Epithelial cell of esophagus (primary cell): Measurements from ENCODE around the gene NOTCH2.

Source experiments
- DNase-seq: peaks from one replicate; pipeline ENCODE4 v3.0.0; 2010; ENCODE audit warnings: low read depth
- H3K4me3 ChIP-seq: 2 replicates; pipeline ENCODE4 v1.5.1; 2011; ENCODE audit warnings: mild to moderate bottlenecking, low read length, control low read depth
- CTCF ChIP-seq: IDR thresholded peaks from 2 replicates; pipeline ENCODE4 v1.5.1; 2011; ENCODE audit warnings: low read depth, mild to moderate bottlenecking, low read length, control low read depth, inconsistent platforms; ENCODE audit not compliant: insufficient read depth; ENCODE audit errors: missing control alignments

Gene NOTCH2

GRCh38 chr1:119966681-119967080, 102.8 kb downstream of the NOTCH2 start:
- DNase-seq, result no peak
- TF ChIP-seq CTCF, result no peak
- H3K4me3 ChIP-seq, result no peak overlapping the region

DNA sequence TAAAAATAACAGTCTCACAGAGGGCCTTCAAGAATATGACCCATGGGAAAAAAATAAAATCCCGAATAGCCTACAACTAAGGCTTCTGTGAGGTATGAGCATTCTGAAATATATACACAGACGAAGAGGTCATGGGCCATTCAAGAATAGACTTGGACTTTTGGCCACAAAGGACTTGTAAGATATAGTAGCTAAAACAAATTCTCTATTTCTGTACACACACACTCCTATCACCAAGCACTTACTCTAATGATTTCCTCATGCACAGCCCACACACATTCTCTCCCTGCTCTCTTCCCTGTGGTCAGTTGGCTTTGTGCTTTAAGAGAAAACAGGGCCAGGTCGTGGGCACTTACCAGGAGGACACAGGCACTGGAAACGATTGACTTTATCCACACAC, 103.4 kb downstream of the NOTCH2 start:
- no peak overlapping the region for H3K4me3 ChIP-seq
- DNase-seq, result no peak
- TF ChIP-seq CTCF, result no peak

- no peak for DNase-seq
- no peak overlapping the region for H3K4me3 ChIP-seq
- TF ChIP-seq CTCF, result no peak
Measured at GRCh38 chr1:119964673-119965363, 104.6 kb downstream of the NOTCH2 start.

DNA sequence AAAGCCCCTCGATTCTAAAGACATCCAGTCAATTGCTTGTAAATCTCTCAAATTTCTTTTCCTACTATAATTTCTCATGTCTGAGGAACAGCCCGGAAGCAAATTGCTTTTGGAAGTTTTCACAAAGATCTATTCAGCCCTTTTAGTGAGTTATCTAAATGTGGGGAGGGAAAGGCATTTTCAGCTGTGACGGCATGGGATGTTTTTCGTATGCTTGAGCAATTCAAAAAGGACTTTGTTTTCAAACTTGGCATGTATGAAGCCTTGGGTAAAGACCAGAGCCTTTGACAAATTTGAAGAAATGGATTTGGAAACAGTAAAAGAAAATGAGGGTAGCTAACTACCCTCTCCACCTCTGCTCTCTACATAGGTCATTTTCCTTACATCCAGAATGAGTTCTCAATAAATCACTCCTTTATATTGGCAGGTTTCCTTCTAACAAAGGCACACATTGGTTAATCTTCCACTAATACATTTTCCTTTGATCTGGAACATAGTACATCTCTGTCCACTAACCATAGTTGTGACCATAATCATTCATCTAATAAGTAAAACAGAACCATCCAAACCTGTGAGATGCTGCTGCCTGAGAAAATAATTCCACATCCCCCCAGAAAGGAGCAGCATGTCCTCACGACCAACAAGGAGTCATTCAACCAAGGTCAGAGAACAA, 107.0 kb downstream of the NOTCH2 start:
- no peak for TF ChIP-seq CTCF
- no peak overlapping the region for H3K4me3 ChIP-seq
- no peak for DNase-seq

GRCh38 chr1:119960501-119960900, 109.0 kb downstream of the NOTCH2 start:
- H3K4me3 ChIP-seq, result no peak overlapping the region
- no peak for DNase-seq
- no peak for TF ChIP-seq CTCF

DNA sequence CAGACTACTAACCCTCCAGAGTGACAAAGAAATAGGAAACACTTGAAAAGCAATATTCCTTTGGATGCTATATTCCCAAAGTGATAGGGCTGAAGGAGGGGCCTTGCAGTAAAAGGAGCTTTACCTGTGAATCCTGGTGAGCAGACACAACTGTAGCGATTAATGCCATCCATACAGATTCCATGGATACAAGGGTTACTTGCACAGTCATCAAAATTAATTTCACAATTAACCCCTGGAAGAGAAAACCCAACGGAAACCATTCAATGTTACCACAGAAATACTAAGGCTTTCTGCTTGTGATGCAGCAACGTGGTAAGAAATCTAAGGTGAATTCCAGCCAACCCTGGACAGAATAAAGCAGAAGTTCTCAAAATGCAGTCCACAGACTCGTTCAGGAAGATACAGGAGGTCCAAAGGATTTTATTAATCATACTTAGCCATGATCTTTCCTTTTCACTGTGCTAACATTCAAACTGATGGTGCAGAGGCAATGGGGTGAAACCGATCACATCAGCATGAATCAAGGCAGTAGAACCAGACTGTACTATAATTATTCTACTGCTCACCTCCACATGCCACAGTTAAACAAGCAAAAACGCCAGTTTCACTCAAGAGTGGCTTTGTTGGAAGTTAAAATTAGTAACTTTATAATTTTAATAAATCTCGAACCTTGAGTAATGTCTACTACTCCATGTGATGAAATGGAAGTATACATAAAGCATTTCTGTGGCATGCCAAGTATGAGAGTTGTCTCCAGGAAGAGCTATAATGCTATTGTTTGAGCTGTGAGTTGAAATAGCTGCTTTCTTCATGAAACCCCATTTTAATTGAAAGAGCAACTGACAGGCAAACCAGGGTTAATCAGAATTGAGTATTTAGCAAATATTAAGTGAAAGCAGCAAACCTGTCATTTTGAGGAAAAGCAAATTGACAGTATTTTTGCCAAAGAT, 109.9 kb downstream of the NOTCH2 start:
- DNase-seq, result no peak
- H3K4me3 ChIP-seq, result no peak overlapping the region
- no peak for TF ChIP-seq CTCF
